Measurements from ENCODE around the gene INAFM2. TPM values are rescaled to one million over a fixed set of nuclear protein-coding genes. Genes with fewer than 3 reads are reported as not detected.

INAFM2 gene
- total and polyA plus RNA-seq, 2 experiments from 2014 or later: 18.1 to 32.7 TPM

GRCh38 chr15:40305281-40305680, 18.2 kb upstream of the INAFM2 start:
- no peaks in the 10 kb centered on the region for H3K27me3 ChIP-seq (ENCODE audit: insufficient read depth)
- no peaks in the 10 kb centered on the region for H3K79me2 ChIP-seq (replicated peaks; ENCODE audit: insufficient read depth)
- no peaks in the 10 kb centered on the region for H3K9me2 ChIP-seq (ENCODE audit: insufficient read depth)
- H3K4me1 ChIP-seq (ENCODE audit: insufficient read depth): peaks cover 33% of the 10 kb centered on the region
- Mint-ChIP-seq H3K27me3 (ENCODE audit: insufficient read depth, low read depth, poor library complexity) (peaks cover 31% of the 10 kb centered on the region), H3K4me3 (no peak overlapping the region), H3K4me1 (peaks cover 43% of the 10 kb centered on the region), H3K27ac (no peak overlapping the region), H3K9me3 (peaks cover 5% of the 10 kb centered on the region; the same call in 2 of the 3 replicates), H3K36me3 (ENCODE audit: low read depth) (peaks cover 4% of the 10 kb centered on the region)
- TF ChIP-seq, protein P1, sequence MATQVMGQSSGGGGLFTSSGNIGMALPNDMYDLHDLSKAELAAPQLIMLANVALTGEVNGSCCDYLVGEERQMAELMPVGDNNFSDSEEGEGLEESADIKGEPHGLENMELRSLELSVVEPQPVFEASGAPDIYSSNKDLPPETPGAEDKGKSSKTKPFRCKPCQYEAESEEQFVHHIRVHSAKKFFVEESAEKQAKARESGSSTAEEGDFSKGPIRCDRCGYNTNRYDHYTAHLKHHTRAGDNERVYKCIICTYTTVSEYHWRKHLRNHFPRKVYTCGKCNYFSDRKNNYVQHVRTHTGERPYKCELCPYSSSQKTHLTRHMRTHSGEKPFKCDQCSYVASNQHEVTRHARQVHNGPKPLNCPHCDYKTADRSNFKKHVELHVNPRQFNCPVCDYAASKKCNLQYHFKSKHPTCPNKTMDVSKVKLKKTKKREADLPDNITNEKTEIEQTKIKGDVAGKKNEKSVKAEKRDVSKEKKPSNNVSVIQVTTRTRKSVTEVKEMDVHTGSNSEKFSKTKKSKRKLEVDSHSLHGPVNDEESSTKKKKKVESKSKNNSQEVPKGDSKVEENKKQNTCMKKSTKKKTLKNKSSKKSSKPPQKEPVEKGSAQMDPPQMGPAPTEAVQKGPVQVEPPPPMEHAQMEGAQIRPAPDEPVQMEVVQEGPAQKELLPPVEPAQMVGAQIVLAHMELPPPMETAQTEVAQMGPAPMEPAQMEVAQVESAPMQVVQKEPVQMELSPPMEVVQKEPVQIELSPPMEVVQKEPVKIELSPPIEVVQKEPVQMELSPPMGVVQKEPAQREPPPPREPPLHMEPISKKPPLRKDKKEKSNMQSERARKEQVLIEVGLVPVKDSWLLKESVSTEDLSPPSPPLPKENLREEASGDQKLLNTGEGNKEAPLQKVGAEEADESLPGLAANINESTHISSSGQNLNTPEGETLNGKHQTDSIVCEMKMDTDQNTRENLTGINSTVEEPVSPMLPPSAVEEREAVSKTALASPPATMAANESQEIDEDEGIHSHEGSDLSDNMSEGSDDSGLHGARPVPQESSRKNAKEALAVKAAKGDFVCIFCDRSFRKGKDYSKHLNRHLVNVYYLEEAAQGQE (IDR thresholded peaks at IDR 0.05; ENCODE audit: unreplicated experiment): no peak
- TF ChIP-seq, protein P2, sequence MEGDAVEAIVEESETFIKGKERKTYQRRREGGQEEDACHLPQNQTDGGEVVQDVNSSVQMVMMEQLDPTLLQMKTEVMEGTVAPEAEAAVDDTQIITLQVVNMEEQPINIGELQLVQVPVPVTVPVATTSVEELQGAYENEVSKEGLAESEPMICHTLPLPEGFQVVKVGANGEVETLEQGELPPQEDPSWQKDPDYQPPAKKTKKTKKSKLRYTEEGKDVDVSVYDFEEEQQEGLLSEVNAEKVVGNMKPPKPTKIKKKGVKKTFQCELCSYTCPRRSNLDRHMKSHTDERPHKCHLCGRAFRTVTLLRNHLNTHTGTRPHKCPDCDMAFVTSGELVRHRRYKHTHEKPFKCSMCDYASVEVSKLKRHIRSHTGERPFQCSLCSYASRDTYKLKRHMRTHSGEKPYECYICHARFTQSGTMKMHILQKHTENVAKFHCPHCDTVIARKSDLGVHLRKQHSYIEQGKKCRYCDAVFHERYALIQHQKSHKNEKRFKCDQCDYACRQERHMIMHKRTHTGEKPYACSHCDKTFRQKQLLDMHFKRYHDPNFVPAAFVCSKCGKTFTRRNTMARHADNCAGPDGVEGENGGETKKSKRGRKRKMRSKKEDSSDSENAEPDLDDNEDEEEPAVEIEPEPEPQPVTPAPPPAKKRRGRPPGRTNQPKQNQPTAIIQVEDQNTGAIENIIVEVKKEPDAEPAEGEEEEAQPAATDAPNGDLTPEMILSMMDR (conservative IDR thresholded peaks at IDR 0.05; ENCODE audit: low read depth in 2 of 2): no peak
- TF ChIP-seq ZNF114 (CRISPR knock-in tag; IDR thresholded peaks at IDR 0.05) (no peak), STAT1 (IDR thresholded peaks at IDR 0.05; ENCODE audit: unreplicated experiment) (no peak), NANOG (IDR thresholded peaks at IDR 0.05; ENCODE audit: borderline replicate concordance) (no peak), EZH2phosphoT487 (IDR thresholded peaks at IDR 0.05; ENCODE audit: unreplicated experiment) (no peak), JUNB (IDR thresholded peaks at IDR 0.05; ENCODE audit: unreplicated experiment) (no peak), POLR2AphosphoS5 (IDR thresholded peaks at IDR 0.05; ENCODE audit: low read depth) (no peak), EZH2 (IDR thresholded peaks at IDR 0.05; ENCODE audit: low read depth, unreplicated experiment) (no peak), ZNF462 (CRISPR knock-in tag; IDR thresholded peaks at IDR 0.05) (no peak), ZNF331 (CRISPR knock-in tag; IDR thresholded peaks at IDR 0.05; ENCODE audit: low read depth) (no peak), CREB1 (CRISPR knock-in tag; IDR thresholded peaks at IDR 0.05; ENCODE audit: low read depth) (no peak)
- TF ChIP-seq, protein P3, sequence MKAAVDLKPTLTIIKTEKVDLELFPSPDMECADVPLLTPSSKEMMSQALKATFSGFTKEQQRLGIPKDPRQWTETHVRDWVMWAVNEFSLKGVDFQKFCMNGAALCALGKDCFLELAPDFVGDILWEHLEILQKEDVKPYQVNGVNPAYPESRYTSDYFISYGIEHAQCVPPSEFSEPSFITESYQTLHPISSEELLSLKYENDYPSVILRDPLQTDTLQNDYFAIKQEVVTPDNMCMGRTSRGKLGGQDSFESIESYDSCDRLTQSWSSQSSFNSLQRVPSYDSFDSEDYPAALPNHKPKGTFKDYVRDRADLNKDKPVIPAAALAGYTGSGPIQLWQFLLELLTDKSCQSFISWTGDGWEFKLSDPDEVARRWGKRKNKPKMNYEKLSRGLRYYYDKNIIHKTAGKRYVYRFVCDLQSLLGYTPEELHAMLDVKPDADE (IDR thresholded peaks at IDR 0.05): no peak
- H2AFZ ChIP-seq: no peak overlapping the region
- no peak for DNase-seq (ENCODE audit: low spot score)
- ATAC-seq: no peak
- no peak overlapping the region for H3K4me2 ChIP-seq
- 0 out of 2 replicates have a peak, but pooled peaks cover 5% of the 10 kb centered on the region for H3F3A ChIP-seq (replicated peaks; ENCODE audit: low read depth)
- H3K27ac ChIP-seq (ENCODE audit: low read depth): no peak overlapping the region
- H4K20me1 ChIP-seq (replicated peaks; ENCODE audit: insufficient read depth): no peaks in the 10 kb centered on the region
- H3K36me3 ChIP-seq (ENCODE audit: insufficient read depth): no peaks in the 10 kb centered on the region
- no peak overlapping the region for H3K4me3 ChIP-seq

Measured in GM23338 (cell line).